NT2/D1 (cell line): ENCODE results near the gene LHFPL3.

Experiments used
- DNase-seq: peaks from one replicate; pipeline ENCODE4 v3.0.0-alpha.2; 2011; ENCODE audit warnings: low read depth, low spot score
- H3K27me3 ChIP-seq: 2 replicates; pipeline ENCODE4 v1.6.0; 2011; ENCODE audit warnings: mild to moderate bottlenecking; ENCODE audit not compliant: insufficient read length, insufficient read depth
- H3K36me3 ChIP-seq: 2 replicates; pipeline ENCODE4 v1.6.1; 2011; ENCODE audit warnings: mild to moderate bottlenecking, low read length, mixed read lengths; ENCODE audit not compliant: insufficient read depth, insufficient read length
- H3K4me1 ChIP-seq: 2 replicates; pipeline ENCODE4 v1.5.1; 2011; ENCODE audit not compliant: insufficient read depth, insufficient read length
- H3K4me3 ChIP-seq: 2 replicates; pipeline ENCODE4 v1.5.1; 2011; ENCODE audit warnings: low read depth; ENCODE audit not compliant: insufficient read length
- H3K9ac ChIP-seq: 2 replicates; pipeline ENCODE4 v1.6.0; 2011; ENCODE audit warnings: low read depth; ENCODE audit not compliant: insufficient read length
- H3K9me3 ChIP-seq: 2 replicates; pipeline ENCODE4 v1.5.1; 2011; ENCODE audit warnings: mild to moderate bottlenecking, low read length; ENCODE audit not compliant: insufficient read depth
- SUZ12 ChIP-seq: IDR thresholded peaks from 2 replicates; pipeline ENCODE4 v1.6.1; 2011; ENCODE audit not compliant: insufficient read length, insufficient read depth; ENCODE audit errors: extremely low read depth
- YY1 ChIP-seq: IDR thresholded peaks from 2 replicates; pipeline ENCODE4 v1.6.1; 2011; ENCODE audit not compliant: insufficient read length, insufficient read depth
- ZNF274 ChIP-seq: IDR thresholded peaks from 2 replicates; pipeline ENCODE4 v1.6.1; 2011; ENCODE audit warnings: mild to moderate bottlenecking, low read depth, low read length

The LHFPL3 gene

GRCh38 chr7:104789780-104790179 lies 461.4 kb downstream of the LHFPL3 start:
- H3K27me3 ChIP-seq: no peaks in the 10 kb centered on the region
- no peaks in the 10 kb centered on the region for H3K4me1 ChIP-seq
- H3K9me3 ChIP-seq: no peaks in the 10 kb centered on the region
- H3K9ac ChIP-seq: no peak overlapping the region
- no peak overlapping the region for H3K4me3 ChIP-seq
- no peak for DNase-seq
- H3K36me3 ChIP-seq: no peaks in the 10 kb centered on the region
- TF ChIP-seq YY1: no peak
- no peak for TF ChIP-seq SUZ12
- TF ChIP-seq ZNF274: no peak

- H3K4me1 ChIP-seq: no peaks in the 10 kb centered on the region
- H3K9ac ChIP-seq: no peak overlapping the region
- H3K27me3 ChIP-seq: no peaks in the 10 kb centered on the region
- H3K9me3 ChIP-seq: no peaks in the 10 kb centered on the region
- H3K36me3 ChIP-seq: no peaks in the 10 kb centered on the region
- TF ChIP-seq ZNF274 (no peak), SUZ12 (no peak), YY1 (no peak)
- no peak overlapping the region for H3K4me3 ChIP-seq
- DNase-seq: no peak
These were observed 462.0 kb downstream of the LHFPL3 start for GRCh38 chr7:104790440-104790839.

- H3K4me3 ChIP-seq: no peak overlapping the region
- no peaks in the 10 kb centered on the region for H3K36me3 ChIP-seq
- H3K9ac ChIP-seq: no peak overlapping the region
- TF ChIP-seq SUZ12: no peak
- no peak for TF ChIP-seq ZNF274
- TF ChIP-seq YY1: no peak
- no peak for DNase-seq
- H3K4me1 ChIP-seq: no peaks in the 10 kb centered on the region
- H3K9me3 ChIP-seq: no peaks in the 10 kb centered on the region
- H3K27me3 ChIP-seq: no peaks in the 10 kb centered on the region
These were observed 462.7 kb downstream of the LHFPL3 start for GRCh38 chr7:104791080-104791479.

- Histone ChIP-seq H3K9me3 (no peaks in the 10 kb centered on the region), H3K4me1 (no peaks in the 10 kb centered on the region), H3K9ac (no peak overlapping the region), H3K4me3 (no peak overlapping the region), H3K36me3 (no peaks in the 10 kb centered on the region), H3K27me3 (no peaks in the 10 kb centered on the region)
- no peak for DNase-seq
- TF ChIP-seq YY1 (no peak), SUZ12 (no peak), ZNF274 (no peak)
These were observed 464.7 kb downstream of the LHFPL3 start for GRCh38 chr7:104793066-104793465.

- no peak for DNase-seq
- H3K36me3 ChIP-seq: no peaks in the 10 kb centered on the region
- H3K9me3 ChIP-seq: no peaks in the 10 kb centered on the region
- H3K4me3 ChIP-seq: no peak overlapping the region
- no peak overlapping the region for H3K9ac ChIP-seq
- TF ChIP-seq SUZ12 (no peak), ZNF274 (no peak), YY1 (no peak)
- H3K27me3 ChIP-seq: no peaks in the 10 kb centered on the region
- no peaks in the 10 kb centered on the region for H3K4me1 ChIP-seq
These were observed 465.8 kb downstream of the LHFPL3 start for GRCh38 chr7:104794154-104794553.

- no peak for DNase-seq
- no peaks in the 10 kb centered on the region for H3K4me1 ChIP-seq
- no peak overlapping the region for H3K4me3 ChIP-seq
- TF ChIP-seq ZNF274 (no peak), YY1 (no peak), SUZ12 (no peak)
- no peaks in the 10 kb centered on the region for H3K27me3 ChIP-seq
- no peak overlapping the region for H3K9ac ChIP-seq
- no peaks in the 10 kb centered on the region for H3K9me3 ChIP-seq
- no peaks in the 10 kb centered on the region for H3K36me3 ChIP-seq
These were observed 466.2 kb downstream of the LHFPL3 start for GRCh38 chr7:104794589-104794988.

- Histone ChIP-seq H3K9me3 (no peaks in the 10 kb centered on the region), H3K4me1 (no peaks in the 10 kb centered on the region), H3K9ac (no peak overlapping the region), H3K36me3 (no peaks in the 10 kb centered on the region), H3K4me3 (no peak overlapping the region), H3K27me3 (no peaks in the 10 kb centered on the region)
- no peak for TF ChIP-seq ZNF274
- TF ChIP-seq YY1: no peak
- TF ChIP-seq SUZ12: no peak
- no peak for DNase-seq
These were observed 466.7 kb downstream of the LHFPL3 start for GRCh38 chr7:104795086-104795485.
